Kidney (tissue), 14 donors: ENCODE results near the gene CARMIL3. TPM values are rescaled to one million over a fixed set of nuclear protein-coding genes. Genes with fewer than 3 reads are reported as not detected.

ENCODE experiments used
- DNase-seq, 5 donors: peaks; one replicate each; pipeline ENCODE4 v3.0.0-alpha.2; 2013 to 2020
- FAIRE-seq: peaks from 2 replicates; lab custom pipeline; 2012; peaks lifted over from hg19 to GRCh38; lab: Jason Lieb, UNC
- H3K27ac ChIP-seq, 2 donors: one replicate each; pipeline ENCODE4 v1.7.0; 2013; ENCODE audit warnings: low read depth in 2 of 2, low read length in 2 of 2, inconsistent platforms in 1 of 2
- H3K27me3 ChIP-seq: one replicate; pipeline ENCODE4 v1.7.1; 2013; ENCODE audit warnings: low read length, inconsistent platforms; ENCODE audit not compliant: control insufficient read depth, insufficient read depth
- H3K36me3 ChIP-seq, 3 donors: one replicate each; pipeline versions ENCODE4 v1.7.0 to v1.7.1; 2013; ENCODE audit warnings: low read length in 3 of 3, control low read depth in 1 of 3, inconsistent platforms in 1 of 3; ENCODE audit not compliant: insufficient read depth in 3 of 3, control insufficient read depth in 2 of 3
- H3K4me1 ChIP-seq, 3 donors: one replicate each; pipeline versions ENCODE4 v1.7.0 to v1.7.1; 2013; ENCODE audit warnings: low read length in 3 of 3, inconsistent platforms in 1 of 3, low read depth in 1 of 3; ENCODE audit not compliant: control insufficient read depth in 2 of 3, insufficient read depth in 2 of 3
- H3K4me3 ChIP-seq, 3 donors: one replicate each; pipeline versions ENCODE4 v1.7.0 to v1.8.1; 2013; ENCODE audit warnings: low read length in 3 of 3, control low read depth in 1 of 3, inconsistent platforms in 1 of 3
- H3K9ac ChIP-seq, 3 donors: one replicate each; pipeline versions ENCODE4 v1.7.0 to v1.7.1; 2013; ENCODE audit warnings: low read length in 3 of 3, control low read depth in 1 of 3, inconsistent platforms in 1 of 3
- H3K9me3 ChIP-seq, 3 donors: one replicate each; pipeline versions ENCODE4 v1.7.0 to v1.7.1; 2013; ENCODE audit warnings: low read length in 3 of 3, control low read depth in 1 of 3, inconsistent platforms in 1 of 3; ENCODE audit not compliant: control insufficient read depth in 2 of 3, insufficient read depth in 1 of 3
- intact Hi-C: fragments of 100-400 bp; cut with DNase I; formaldehyde crosslinking; loops from one replicate; pipeline ENCODE4 v1.11.1; 2022
- polyA plus RNA-seq: library from polyadenylated mRNA; stranded (reverse); fragments of 350-450 nt; fragmentation: Illumina TruSeq; extraction: RNeasy Lipid Tissue Mini Kit (QIAGEN cat#74804); gene quantifications from one replicate; pipeline ENCODE4 v1.2.3, GENCODE V29; 2014; ENCODE audit warnings: low read depth, low replicate concordance; ENCODE audit not compliant: insufficient read depth
- total RNA-seq: library from RNA; stranded (reverse); fragmentation: NEBNext Ultra II Directional; extraction: Animal tissue kit (Norgen Biotek cat#: 25700); gene quantifications from one replicate; pipeline ENCODE4 v1.2.1, GENCODE V29; 2021
- TF ChIP-seq, protein P1 (sequence below): IDR thresholded peaks from 3 replicates; pipeline ENCODE4 v1.5.1; 2012; ENCODE audit warnings: mild to moderate bottlenecking, moderate library complexity, borderline replicate concordance; ENCODE audit not compliant: insufficient read depth; ENCODE audit errors: extremely low read depth
- donor health status: control.
- donor health status: control.
- donor health status: control.
- donor health status: control.
- donor health status: control.
- donor health status: DM: yes; HTN: yes; CAD: no.
- donor health status: Normal renal cell carcinoma (clear cell type).

CARMIL3 gene
- total and polyA plus RNA-seq, 2 donors from 2014 or later = 1.4 to 1.5 TPM

GRCh38 chr14:24078146-24078545, 26.3 kb downstream of the CARMIL3 start:
- no peaks in the 10 kb centered on the region for H3K9me3 ChIP-seq
- no peaks in the 10 kb centered on the region for H3K36me3 ChIP-seq
- H3K27ac ChIP-seq = no peak overlapping the region
- FAIRE-seq (no peak), DNase-seq (no peak)
- no peak overlapping the region for H3K9ac ChIP-seq
- TF ChIP-seq, protein P1, sequence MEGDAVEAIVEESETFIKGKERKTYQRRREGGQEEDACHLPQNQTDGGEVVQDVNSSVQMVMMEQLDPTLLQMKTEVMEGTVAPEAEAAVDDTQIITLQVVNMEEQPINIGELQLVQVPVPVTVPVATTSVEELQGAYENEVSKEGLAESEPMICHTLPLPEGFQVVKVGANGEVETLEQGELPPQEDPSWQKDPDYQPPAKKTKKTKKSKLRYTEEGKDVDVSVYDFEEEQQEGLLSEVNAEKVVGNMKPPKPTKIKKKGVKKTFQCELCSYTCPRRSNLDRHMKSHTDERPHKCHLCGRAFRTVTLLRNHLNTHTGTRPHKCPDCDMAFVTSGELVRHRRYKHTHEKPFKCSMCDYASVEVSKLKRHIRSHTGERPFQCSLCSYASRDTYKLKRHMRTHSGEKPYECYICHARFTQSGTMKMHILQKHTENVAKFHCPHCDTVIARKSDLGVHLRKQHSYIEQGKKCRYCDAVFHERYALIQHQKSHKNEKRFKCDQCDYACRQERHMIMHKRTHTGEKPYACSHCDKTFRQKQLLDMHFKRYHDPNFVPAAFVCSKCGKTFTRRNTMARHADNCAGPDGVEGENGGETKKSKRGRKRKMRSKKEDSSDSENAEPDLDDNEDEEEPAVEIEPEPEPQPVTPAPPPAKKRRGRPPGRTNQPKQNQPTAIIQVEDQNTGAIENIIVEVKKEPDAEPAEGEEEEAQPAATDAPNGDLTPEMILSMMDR = no peak
- no peaks in the 10 kb centered on the region for H3K27me3 ChIP-seq
- peaks cover 3 to 5% (median 5%) of the 10 kb centered on the region in 3 donors for H3K4me1 ChIP-seq
- intact Hi-C loops = no loop called here
- H3K4me3 ChIP-seq = no peak overlapping the region

GRCh38 chr14:24079491-24080141, 27.8 kb downstream of the CARMIL3 start:
- FAIRE-seq (no peak), DNase-seq (peak in 4 of 5 donors; percentile 40 to 73 (median 52))
- no peaks in the 10 kb centered on the region for H3K36me3 ChIP-seq
- intact Hi-C loops = no loop called here
- no peaks in the 10 kb centered on the region for H3K27me3 ChIP-seq
- no peak overlapping the region for H3K4me3 ChIP-seq
- TF ChIP-seq, protein P1 = no peak
- peaks cover 3 to 5% (median 5%) of the 10 kb centered on the region in 3 donors for H3K4me1 ChIP-seq
- no peaks in the 10 kb centered on the region for H3K9me3 ChIP-seq
- no peak overlapping the region for H3K27ac ChIP-seq
- no peak overlapping the region for H3K9ac ChIP-seq

GRCh38 chr14:24080142-24080530, 28.3 kb downstream of the CARMIL3 start:
- Histone ChIP-seq H3K27me3 (no peaks in the 10 kb centered on the region), H3K36me3 (no peaks in the 10 kb centered on the region), H3K9ac (peak overlapping the region in 1 of 3 donors; percentile 66), H3K4me3 (no peak overlapping the region), H3K27ac (no peak overlapping the region), H3K4me1 (peaks cover 3 to 5% (median 5%) of the 10 kb centered on the region in 3 donors), H3K9me3 (no peaks in the 10 kb centered on the region)
- FAIRE-seq = no peak
- intact Hi-C loops = no loop called here
- no peak for DNase-seq
- TF ChIP-seq, protein P1 = no peak
